Measurements from ENCODE around the gene INKA1.
"Not testable (repeated sequence)": the region's sequence is repeated elsewhere in the genome, so short reads cannot be mapped to it uniquely, and the experiment has no call there.

INKA1 gene

DNA sequence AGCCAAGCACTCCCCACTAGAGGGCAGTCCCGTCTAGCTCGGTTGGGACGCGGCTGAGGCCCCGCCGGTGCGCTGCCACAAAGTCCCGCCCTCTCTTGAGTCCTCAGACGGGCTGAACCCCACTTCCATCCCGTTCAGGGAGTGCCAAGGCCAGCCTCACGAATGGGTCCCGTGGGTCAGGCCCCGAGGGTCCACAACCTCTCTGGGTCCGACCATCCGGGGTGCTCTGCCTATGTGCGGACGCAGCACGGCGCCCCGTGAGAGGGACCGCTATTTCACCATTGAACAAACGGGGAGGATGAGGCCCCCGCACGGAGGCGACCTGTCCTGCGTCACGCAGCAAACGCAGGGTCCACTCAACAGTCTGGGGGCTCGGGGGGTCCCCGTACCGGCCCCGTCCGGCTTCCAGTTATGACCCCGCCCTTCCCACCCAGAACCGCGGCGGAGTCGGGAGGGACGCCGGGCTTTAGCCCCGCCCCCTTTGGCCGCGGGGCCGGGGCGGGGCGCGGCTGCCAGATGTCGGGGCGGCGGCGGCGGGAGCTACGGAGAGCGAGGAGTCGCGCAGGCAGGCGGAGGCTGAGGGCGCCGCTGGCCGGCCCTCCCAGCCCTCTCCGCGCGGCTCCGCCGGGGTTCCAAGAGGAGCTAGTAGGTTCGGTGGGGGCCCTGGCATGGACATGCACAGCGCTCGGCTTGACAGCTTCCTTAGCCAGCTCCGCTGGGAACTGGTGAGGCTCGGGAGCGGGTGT is at the start of gene INKA1:
Gene INKA1, plus strand, starts transcription at position 543 of the 746 bp plus-strand sequence. Its CDS starts 132 bp downstream, at position 675.
- DNase-seq = peak; percentile 44

DNA sequence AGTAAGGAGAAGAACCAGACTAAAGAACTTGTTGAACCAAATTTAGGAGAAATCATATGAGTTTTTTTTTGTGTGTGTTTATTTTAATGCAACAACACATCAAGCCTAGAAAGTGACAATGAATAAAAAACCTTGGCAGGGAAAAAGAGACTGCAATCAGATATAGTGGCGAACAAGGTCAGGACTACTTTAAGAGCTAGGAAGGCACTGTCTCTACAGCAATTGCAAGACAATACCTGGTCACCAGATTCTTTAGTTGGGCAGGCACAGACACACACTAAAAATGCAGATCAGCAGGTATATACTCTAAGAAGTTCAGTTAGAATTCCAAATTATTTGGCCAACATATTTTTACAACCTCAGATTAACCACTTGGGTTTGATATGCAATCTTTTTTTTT is 48.5 kb upstream of the INKA1 start:
- DNase-seq = no peak

DNA sequence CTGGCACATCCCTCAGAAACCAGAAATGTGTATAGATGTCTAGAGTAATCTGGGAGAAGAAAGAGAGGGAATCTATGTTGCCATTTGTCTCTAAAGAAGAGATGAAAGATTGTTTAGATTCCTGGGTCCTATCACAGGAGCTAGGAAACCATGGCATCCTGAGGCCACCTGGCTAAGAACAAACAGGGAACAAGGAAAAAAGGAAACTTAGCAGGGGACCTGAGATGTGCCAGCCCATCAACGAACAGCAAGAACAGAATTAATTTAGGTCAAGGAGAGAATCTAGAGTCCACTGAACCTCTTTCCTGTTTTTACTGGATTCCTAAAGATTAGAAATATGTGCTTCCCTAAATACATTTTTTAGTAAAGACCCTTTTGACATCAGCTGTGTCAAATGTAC is 47.0 kb upstream of the INKA1 start:
- DNase-seq = no peak

DNA sequence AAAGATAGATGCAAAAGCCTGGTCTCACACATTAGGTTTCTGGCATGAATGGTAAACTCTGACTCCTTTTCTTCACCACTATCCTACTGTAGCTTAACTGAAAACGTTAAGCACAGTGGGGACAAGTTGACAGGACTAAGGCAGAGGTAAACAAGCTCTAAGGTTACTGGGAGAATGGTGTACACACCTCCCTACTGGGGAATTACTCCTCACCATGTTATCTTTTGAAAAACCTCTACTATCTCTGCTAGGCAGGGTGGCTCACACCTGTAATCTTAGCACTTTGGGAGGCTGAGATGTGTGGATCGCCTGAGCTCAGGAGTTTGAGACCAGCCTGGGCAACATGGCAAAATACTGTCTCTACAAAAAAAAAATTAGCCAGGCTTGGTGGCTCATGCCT is 45.9 kb upstream of the INKA1 start:
- DNase-seq = no peak

DNA sequence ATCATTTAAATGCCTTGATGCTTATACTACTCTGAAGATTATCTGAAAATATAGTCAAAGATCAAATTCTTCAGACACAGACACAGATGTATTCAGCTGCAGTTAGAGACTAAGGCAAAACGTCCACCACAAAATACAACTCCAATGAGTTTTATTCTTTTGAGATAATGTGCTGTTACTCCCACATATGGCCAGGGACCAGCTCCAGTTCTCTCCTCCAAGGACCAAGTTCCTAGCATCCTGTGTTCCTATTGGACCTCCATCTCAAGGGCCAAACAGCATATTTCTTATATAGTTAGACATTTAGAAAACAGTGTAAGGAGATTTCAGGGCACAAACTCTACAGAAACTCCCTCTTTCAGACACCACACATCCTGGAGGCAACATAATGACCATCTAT is 43.8 kb upstream of the INKA1 start:
- no peak for DNase-seq

DNA sequence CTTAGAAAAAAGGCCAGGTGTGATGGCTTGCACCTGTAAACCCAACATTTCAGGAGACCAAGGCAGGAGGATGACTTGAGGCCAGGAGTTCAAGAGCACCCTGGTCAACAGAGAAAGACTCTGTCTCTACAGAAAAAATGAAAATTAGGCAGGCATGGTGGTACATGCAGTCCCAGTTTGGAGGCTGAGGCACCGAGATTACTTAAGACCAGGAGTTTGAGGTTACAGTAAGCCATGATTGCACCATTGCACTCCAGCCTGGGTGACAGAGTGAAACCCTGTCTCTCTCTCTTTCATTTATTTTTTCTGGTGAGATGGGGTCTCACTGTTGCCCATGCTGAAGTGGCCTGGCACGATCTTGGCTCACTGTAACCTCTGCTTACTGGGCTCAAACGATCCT is 41.4 kb upstream of the INKA1 start:
- no peak for DNase-seq

DNA sequence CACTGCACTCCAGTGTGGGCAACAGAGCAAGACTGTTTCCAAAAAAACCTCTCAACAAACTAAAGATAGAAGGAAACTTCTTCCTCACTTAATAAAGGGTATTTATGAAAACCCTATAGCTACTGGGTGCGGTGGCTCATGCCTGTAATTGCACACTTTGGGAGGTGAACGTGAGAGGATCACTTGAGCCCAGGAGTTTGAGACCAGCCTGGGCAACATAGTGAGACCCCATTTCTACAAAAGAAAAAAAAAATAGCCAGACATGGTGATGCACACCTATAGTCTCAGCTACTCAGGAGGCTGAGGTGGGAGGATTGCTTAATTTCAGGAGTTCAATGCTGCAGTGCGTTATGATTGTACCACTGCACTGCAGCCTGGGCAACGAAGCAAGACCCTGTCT is 39.1 kb upstream of the INKA1 start:
- DNase-seq = no peak

DNA sequence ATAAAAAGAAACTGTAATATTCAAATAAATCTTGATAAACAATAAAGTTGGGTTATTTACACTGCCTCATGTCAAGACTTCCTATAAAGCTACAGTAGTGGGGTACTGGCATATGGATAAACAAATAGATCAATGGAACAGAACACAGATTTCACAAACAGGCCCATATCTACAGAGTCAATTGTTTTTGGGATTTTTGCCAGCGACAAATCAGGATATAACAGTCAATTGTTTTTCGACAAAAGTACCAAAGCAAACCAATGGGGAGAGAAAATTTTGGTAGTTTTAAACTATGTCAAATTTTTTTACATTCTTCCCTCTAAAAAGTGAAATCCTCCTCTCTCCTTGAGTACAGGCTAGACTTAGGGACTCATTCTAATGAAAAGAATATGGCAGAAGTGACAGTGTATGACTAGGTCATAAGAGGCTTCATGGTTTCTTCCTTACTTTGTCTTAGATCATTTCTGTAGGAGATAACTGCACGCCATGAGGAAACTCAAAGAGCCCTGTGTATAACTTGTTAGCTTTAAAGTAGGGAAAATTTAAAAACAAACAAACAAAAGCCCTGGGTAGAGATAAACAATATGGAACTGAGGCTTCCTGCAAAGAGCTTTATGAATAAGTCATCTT is 33.7 kb upstream of the INKA1 start:
- DNase-seq = no peak

DNA sequence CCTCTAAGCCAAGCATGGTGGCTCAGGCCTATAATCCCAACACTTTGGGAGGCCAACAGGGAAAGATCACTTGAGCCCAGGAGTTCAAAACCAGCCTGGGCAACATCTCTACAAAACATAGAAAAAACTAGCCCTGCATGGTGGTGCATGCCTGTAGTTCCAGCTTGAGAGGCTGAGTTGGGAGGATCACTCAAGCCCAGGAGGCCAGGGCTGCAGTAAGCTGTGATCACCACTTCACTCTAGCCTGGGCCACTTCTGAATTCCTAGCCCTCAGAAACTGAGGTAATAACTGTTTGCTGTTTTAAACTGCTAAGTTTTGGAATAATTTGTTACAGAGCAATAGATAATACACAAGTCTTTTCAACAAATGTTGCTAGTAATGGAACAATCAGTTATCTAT is 33.1 kb upstream of the INKA1 start:
- DNase-seq = no peak

DNA sequence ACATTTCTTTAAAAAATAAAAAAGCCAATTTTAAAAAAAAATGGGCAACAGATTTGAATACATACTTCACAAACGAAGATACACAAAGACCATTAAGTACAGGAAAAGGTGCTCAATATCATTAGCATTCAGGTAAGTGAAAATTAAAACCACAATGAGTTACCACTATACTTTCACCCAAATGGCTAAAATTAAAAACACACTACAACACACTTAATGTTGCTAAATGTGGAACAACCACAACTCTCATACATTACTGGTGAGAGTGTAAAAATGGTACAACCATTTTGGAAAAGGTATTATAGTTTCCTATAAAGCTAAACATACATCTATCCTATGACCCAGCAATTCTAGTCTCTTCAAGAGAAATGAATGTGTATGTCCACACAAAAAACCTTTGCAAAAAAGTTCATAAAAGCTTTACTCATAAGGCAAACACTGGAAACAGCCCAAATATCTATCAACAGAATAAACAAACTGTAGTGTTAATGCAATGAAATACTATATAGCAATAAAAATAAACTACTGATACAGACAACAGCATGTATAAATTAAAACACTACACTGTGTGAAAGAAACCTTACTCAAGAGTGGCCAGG is 31.6 kb upstream of the INKA1 start:
- DNase-seq = no peak

DNA sequence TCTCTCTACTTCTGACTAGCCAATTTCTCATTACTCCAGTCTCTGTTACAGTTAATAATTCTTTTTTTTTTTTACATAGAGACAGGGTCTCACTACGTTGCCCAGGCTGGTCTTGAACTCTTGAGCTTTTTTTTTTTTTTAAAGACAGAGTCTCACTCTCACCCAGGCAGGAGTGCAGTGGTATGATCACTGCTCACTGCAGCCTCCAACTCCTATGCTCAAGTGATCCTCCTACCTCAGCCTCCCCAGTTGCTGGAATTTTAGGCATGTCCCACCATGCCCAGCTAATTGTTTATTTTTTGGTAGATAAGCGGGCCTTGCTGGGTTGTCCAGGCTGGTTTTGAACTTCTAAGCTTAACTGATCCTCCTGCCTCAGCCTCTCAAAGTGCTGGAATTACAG is 30.4 kb upstream of the INKA1 start:
- DNase-seq = no peak

DNA sequence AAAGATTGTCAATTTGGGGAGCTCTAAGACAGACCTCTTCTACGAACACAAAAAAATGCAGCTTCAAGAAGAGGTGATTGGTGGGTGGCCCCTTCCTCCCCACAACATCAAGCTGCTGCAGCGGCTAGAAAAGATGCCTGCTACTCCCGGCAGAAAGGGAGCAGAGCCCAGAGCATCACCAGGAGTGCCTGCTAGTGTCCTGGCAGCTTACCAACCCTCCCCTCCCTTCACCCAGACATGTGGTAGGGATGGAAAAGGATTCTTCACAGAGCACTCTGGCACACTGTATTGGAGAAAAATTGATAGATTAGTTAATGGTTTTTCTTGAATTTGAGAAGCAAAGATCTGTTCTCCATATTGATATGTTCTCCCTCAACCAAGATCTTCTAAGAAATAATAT is 27.5 kb upstream of the INKA1 start:
- no peak for DNase-seq

DNA sequence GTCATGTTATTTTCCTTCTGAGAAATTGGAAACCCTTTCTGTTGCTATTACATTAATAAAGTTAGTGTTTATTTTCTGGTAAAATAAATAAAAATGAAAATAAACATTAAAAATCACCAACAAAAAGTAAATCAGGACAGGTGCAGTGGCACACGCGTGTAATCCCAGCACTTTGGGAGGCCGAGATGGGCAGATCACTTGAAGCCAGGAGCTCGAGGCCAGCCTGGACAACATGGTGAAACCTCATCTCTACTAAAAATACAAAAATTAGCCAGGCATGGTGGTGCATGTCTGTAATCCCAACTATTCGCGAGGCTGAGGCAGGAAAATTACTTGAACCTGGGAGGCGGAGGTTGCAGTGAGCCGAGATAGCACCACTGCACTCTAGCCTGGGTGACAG is 27.0 kb upstream of the INKA1 start:
- DNase-seq = not testable (repeated sequence)

DNA sequence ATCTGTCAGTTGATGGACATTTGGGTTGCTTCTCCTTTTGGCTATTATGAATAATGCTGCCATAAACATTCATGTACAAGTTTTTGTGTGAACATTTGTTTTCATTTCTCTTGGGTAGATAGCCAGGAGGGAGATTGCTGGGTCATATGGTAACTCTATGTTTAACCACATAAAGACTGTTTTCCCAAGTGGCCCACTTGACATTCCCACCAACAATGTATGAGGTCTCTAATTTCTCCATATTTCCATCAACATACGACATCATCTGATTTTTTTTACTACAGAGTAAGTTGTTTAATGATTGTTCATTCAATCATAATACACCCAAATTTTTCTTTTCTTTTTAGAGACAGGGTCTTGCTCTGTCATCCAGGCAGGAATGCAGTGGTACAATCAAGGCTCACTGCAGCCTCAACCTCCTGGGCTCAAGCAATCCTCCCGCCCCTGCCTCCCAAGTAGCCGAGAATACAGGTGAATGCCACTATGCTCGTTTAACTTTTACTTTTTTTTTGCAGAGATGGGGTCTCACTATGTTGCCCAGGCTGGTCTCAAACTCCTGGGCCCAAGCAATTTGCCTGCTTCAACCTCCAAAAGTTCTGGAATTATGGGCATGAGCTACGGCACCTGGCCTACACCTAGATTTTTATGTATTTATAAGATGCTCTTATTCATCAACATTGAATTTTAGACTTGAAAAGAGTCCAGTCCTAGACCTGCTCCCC is 23.5 kb upstream of the INKA1 start:
- DNase-seq = no peak

DNA sequence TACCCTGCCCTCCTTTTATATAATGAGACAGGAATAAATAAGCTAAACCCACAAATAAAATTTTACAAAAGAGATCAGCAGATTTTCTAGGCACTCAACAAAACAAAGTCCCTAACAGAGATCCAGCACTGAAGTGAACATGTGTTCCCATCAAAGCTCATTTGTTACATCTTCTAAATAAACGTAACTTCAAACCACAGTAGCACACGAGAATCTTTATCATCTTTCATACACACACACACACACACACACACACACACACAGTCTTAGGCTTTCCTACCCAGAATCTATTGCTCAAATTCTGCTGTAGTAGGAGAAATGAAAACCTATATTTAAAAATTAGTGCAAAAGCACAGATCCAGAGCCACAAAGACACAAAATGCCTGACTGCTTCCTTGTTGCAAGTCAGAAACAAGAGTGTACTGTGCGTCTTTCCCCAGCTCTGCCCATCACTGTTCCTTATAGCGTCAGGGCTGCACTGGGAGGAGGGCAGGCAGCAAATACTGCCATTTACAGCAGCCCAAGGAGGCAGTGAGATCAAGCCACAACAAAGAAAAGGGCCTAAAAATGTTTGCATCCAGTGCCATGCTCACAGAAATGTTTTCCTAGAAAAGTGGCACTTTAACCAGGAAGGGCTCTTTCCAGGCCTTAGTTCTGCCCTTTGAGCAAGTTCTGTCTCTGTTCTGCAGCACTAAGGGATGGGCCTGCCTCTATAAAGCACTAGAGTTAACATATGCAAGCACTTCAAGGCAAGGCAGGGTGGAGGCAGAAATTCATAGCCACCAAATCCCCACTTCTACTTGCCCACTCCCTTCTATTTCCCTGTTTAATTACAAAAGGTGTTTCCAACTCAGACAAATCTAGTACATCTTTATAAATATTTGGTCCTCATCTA is 22.7 kb upstream of the INKA1 start:
- DNase-seq = no peak

DNA sequence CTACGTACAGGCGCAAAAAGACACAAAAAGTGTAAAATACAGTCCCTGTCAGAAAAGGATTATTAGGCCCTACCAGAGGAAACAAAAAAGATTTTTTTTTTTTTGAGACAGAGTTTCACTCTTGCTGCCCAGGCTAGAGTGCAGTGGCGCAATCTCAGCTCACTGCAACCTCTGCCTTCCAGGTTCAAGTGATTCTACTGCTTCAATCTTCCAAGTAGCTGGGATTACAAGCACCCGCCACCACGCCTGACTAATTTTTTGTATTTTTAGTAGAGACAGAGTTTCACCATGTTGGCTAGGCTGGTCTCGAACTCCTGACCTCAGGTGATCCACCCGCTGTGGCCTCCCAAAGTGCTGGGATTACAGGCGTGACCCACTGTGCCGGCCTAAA is 22.1 kb upstream of the INKA1 start:
- not testable (repeated sequence) for DNase-seq

DNA sequence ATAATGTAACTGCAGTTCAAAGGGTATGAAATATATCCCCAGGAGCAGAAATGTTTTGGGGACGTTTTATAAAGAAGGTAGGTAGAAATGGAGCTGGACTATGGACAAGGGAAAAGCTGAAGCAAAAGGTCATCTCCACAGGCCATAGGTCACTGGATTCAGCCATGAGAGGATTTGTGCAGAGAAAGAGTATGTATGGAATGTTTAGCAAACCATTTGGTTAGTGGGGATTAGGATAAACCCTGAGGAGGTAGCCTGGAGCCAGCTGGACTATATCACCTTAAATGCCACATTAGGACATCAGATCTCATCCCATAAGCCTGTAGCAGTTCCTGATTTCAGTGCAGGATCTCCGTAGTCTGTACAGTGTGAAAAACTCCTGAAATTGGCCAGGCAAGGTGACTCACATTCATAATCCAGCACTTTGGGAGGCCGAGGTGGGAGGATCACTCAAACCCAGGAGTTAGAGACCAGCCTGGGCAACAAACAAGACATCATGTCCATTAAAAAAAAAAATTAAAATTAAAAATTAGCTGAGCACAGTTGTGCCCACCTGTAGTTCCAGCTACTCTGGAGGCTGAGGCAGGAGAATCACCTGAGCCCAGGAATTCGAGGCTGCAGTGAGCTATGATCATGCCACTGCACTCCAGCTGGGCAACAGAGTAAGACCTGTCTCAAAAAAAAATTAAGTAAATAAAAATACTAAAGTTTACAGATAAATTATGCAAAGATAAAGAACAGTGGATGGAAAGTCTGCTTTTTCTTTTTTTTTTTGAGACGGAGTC is 21.5 kb upstream of the INKA1 start:
- DNase-seq = no peak

DNA sequence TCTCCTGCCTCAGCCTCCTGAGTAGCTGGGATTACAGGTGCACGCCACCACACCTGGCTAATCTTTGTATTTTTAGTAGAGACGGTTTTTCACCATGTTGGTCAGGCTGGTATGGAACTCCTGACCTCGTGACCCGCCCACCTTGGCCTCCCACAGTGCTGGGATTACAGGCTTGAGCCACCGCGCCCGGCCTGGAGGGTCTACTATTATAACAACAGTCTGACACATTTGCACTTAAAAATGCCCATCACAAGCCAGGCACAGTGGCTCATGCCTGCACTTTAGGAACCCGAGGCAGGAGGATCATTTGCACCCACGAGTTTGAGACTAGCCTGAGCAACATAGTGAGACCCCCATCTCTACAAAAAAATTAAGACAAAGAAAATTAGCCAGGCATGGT is 20.8 kb upstream of the INKA1 start:
- not testable (repeated sequence) for DNase-seq

DNA sequence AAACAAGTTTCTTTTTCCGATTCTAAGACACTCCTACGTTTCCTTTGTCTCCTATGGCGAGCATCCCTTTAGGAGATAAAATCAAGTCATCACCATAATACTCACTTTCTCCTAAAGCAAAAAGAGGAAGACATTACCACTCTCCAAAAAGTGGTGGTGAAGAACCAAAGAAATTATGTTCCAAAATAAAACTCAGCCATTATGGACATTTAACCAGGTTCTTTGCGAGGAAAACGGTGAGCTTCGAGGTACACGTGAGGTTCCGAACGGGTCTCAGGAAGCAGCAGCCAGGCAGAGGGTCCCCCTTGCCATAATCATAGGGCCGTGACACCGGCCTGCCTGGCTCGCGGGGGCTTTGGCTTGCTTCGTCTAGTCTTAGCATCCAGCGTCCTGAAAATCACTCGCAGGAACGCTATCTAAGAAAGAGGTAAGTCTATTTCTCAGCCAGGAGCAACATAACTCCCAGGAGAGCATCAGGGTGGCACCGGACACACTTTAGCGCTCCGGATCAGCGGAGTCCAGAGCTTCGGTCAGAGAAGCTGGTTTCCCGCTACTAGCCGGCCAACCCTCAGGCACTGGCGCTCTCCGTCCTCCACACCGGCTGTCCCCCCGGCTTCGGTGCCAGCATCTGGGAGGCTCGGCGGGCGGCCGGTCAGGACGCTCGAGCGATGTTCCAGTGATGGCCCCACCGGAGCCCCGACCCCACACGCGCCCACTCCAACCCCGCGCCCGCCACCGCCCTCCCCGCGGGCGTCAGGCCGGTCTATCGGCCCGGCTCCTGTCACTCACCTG is 17.3 kb upstream of the INKA1 start:
- no peak for DNase-seq

DNA sequence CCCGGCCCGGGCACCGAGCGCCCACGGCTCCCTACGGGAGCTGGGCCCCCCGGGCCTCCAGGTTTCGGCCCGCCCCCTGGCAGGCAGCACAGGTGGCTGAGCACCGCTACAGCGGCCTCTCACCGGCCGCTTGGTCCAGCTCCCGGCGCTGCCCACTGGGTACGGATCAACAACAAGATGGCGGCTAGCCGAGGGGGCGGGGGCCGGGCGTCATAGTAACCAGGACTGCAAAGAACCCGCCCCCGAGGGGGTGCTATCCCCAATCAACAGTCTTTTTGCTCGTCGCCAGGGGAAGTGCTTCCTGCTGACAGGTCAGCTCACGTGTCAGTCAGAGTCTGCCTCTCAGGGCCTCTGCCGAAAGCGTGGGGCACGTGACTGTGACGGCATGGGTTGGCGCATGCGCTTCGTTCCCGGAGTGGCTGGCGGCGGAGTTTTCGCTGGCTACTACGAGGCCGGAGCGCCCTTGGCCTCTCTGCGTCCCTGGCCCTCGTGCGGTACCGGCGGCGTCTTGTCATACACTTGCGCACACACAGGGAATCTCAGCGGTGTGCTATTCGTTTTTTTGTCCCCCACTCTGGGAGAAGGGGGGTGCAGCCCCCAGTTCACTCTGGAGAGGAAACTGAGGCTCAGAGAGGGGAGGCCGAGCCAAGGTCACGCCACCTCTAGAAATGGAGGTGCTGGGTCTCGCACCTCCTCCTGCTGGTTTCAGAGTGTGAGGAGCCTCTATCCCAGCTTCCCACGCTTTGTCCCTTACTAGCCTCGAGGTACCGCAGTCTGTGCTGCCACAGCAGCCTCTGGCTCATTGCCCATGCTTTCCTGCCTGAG is 16.5 kb upstream of the INKA1 start, which contains the start of gene IP6K1:
Gene IP6K1, minus strand, starts transcription at position 186 of the 825 bp plus-strand sequence. CDS start 38,502 bp downstream, outside the sequence.
- peak; percentile 91 for DNase-seq

Data from NCI-H2029 treated with DMSO at 0.1 percent for 48 hours (cell line).